Right lobe of liver (tissue), 4 donors: ENCODE measurements around the gene DDR2.
"Not testable (repeated sequence)": the region's sequence is repeated elsewhere in the genome, so short reads cannot be mapped to it uniquely, and the experiment has no call there.

ENCODE experiments used
- POLR2A ChIP-seq: fragments of 450-650 bp; IDR thresholded peaks from one replicate; pipeline ENCODE4 v1.6.1; 2017; ENCODE audit warnings: antibody characterized with exemption, mild to moderate bottlenecking
- TF ChIP-seq, protein P1 (sequence below), 4 donors: fragments of 200-600 bp in 3 of 4; fragments of 450-650 bp in 1 of 4; IDR thresholded peaks; one replicate each; pipeline versions ENCODE4 v1.5.1 to v1.8.0; 2016 to 2022; ENCODE audit warnings: antibody characterized with exemption in 4 of 4, mild to moderate bottlenecking in 2 of 4
- donor health status: DM: no; HTN: no; CAD: no.
- donor health status: DM: no; HTN: no; CAD: no.
- donor health status: DM: no; HTN: yes; CAD: no.

DNA sequence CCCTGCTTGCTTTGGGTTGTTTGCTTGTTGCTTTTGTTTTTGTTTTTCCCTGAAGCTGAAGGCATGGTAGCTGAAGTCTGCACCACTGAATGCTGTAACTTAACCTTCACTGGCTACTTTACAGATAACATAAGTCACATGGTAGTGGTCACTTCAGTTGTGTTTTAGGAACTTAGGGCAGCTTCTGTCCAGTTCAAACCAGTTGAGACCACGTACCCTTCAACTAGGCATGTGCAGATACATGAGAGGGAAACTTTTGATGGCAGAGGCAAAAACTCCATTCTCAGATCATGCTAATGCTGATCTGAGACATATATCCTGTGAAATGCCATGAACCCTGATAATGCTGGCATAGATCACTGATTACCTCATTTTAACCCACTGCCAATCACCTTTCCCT lies 186.4 kb downstream of the DDR2 start:
- TF ChIP-seq, protein P1, sequence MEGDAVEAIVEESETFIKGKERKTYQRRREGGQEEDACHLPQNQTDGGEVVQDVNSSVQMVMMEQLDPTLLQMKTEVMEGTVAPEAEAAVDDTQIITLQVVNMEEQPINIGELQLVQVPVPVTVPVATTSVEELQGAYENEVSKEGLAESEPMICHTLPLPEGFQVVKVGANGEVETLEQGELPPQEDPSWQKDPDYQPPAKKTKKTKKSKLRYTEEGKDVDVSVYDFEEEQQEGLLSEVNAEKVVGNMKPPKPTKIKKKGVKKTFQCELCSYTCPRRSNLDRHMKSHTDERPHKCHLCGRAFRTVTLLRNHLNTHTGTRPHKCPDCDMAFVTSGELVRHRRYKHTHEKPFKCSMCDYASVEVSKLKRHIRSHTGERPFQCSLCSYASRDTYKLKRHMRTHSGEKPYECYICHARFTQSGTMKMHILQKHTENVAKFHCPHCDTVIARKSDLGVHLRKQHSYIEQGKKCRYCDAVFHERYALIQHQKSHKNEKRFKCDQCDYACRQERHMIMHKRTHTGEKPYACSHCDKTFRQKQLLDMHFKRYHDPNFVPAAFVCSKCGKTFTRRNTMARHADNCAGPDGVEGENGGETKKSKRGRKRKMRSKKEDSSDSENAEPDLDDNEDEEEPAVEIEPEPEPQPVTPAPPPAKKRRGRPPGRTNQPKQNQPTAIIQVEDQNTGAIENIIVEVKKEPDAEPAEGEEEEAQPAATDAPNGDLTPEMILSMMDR (IDR thresholded peaks at IDR 0.05): not testable (repeated sequence)
- TF ChIP-seq POLR2A: not testable (repeated sequence)
